ENCODE results near the gene BNIPL.

BNIPL gene

DNA sequence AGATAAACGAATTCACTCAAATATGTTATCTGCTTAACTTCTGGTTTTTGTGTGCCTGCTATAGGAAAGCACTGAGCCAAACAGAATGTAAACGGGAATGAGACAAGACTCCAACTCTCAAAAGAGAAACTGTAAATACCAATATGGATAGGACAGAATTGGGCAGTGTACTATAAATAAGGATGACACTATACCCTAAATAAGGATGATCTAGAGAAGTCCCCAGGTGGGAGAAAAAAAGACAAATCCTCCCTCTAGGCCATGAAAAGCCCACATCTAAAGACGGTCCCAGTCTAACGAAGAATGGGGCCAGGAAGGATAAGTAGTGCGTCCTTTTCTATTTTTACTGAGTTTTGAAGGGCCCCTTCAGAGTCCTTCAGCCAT, 32.7 kb downstream of the BNIPL start:
- Histone ChIP-seq H3K27ac (replicated peaks) (no peak overlapping the region), H3K27me3 (ENCODE audit: insufficient read depth, poor library complexity, severe bottlenecking) (no peaks in the 10 kb centered on the region), H3K4me3 (replicated peaks; ENCODE audit: insufficient read depth, low read length) (no peak overlapping the region)
- no peak for DNase-seq (ENCODE audit: low read depth in 1 of 2, low spot score in 1 of 2)
- TF ChIP-seq, protein P1, sequence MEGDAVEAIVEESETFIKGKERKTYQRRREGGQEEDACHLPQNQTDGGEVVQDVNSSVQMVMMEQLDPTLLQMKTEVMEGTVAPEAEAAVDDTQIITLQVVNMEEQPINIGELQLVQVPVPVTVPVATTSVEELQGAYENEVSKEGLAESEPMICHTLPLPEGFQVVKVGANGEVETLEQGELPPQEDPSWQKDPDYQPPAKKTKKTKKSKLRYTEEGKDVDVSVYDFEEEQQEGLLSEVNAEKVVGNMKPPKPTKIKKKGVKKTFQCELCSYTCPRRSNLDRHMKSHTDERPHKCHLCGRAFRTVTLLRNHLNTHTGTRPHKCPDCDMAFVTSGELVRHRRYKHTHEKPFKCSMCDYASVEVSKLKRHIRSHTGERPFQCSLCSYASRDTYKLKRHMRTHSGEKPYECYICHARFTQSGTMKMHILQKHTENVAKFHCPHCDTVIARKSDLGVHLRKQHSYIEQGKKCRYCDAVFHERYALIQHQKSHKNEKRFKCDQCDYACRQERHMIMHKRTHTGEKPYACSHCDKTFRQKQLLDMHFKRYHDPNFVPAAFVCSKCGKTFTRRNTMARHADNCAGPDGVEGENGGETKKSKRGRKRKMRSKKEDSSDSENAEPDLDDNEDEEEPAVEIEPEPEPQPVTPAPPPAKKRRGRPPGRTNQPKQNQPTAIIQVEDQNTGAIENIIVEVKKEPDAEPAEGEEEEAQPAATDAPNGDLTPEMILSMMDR (IDR thresholded peaks at IDR 0.05; ENCODE audit: insufficient read depth, low read length), result no peak
- no peak for TF ChIP-seq POLR2AphosphoS5 (IDR thresholded peaks at IDR 0.05; ENCODE audit: low read depth)
- TF ChIP-seq, protein P2, sequence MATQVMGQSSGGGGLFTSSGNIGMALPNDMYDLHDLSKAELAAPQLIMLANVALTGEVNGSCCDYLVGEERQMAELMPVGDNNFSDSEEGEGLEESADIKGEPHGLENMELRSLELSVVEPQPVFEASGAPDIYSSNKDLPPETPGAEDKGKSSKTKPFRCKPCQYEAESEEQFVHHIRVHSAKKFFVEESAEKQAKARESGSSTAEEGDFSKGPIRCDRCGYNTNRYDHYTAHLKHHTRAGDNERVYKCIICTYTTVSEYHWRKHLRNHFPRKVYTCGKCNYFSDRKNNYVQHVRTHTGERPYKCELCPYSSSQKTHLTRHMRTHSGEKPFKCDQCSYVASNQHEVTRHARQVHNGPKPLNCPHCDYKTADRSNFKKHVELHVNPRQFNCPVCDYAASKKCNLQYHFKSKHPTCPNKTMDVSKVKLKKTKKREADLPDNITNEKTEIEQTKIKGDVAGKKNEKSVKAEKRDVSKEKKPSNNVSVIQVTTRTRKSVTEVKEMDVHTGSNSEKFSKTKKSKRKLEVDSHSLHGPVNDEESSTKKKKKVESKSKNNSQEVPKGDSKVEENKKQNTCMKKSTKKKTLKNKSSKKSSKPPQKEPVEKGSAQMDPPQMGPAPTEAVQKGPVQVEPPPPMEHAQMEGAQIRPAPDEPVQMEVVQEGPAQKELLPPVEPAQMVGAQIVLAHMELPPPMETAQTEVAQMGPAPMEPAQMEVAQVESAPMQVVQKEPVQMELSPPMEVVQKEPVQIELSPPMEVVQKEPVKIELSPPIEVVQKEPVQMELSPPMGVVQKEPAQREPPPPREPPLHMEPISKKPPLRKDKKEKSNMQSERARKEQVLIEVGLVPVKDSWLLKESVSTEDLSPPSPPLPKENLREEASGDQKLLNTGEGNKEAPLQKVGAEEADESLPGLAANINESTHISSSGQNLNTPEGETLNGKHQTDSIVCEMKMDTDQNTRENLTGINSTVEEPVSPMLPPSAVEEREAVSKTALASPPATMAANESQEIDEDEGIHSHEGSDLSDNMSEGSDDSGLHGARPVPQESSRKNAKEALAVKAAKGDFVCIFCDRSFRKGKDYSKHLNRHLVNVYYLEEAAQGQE (IDR thresholded peaks at IDR 0.05; ENCODE audit: insufficient replicate concordance, low read depth), result no peak
- TF ChIP-seq GABPA (IDR thresholded peaks at IDR 0.05; ENCODE audit: low read depth), result no peak
- TF ChIP-seq SPI1 (IDR thresholded peaks at IDR 0.05; ENCODE audit: borderline replicate concordance, low read depth), result no peak

DNA sequence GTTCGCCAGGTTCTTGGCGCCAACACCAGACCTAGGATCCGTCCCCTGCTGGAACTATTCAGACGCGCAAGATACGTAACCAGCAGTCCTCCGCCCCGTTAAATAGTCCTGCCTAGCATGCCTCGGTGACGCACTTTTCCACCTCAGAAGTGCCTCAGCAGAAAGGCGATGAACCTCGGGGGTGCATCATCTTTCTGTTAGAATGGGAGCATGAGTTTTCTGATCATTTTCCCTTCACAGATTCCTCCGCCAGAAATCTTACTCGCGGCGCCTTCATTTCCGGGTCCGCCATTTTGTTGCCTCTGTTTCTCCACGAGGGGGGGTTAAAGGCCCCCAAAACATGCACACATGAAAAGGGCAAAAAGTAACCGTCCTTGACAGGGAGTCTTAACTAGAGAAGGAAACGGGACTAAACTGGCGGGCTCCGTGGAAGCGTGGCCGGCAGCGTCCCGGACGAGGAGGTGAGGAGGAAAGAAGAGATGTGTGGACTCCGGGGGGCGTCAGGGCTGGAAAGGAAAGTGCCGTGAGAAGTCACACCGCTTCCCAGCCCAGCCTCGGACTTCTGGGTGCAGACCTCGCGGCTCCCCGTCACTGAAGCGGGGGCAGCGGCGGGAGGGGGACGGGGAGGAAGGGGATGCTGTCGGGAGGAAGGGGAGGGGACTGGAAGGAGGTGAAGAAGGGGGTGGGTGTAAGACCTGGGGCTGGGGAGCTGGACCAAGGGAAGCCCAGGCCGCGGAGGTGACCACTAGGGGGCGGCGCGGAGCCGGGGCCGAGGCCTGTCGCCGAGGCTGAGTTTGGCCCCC, 34.3 kb downstream of the BNIPL start, which contains the start of gene GABPB2:
Gene GABPB2, plus strand, starts transcription at position 288 of the 803 bp plus-strand sequence. CDS start 17,429 bp downstream, outside the sequence.
- peak; percentile 91 to 93 for DNase-seq (ENCODE audit: low read depth in 1 of 2, low spot score in 1 of 2)
- Histone ChIP-seq H3K27me3 (ENCODE audit: insufficient read depth, poor library complexity, severe bottlenecking) (no peaks in the 10 kb centered on the region), H3K4me3 (replicated peaks; ENCODE audit: insufficient read depth, low read length) (peak within 1 kb of the TSS; percentile 71), H3K27ac (replicated peaks) (peak within 1 kb of the TSS; percentile 98)
- TF ChIP-seq, protein P2 (IDR thresholded peaks at IDR 0.05; ENCODE audit: insufficient replicate concordance, low read depth), result peak; percentile 3
- TF ChIP-seq SPI1 (IDR thresholded peaks at IDR 0.05; ENCODE audit: borderline replicate concordance, low read depth), result no peak
- TF ChIP-seq, protein P1 (IDR thresholded peaks at IDR 0.05; ENCODE audit: insufficient read depth, low read length), result peak; percentile 87
- no peak; the same call in none of the 2 replicates for TF ChIP-seq POLR2AphosphoS5 (IDR thresholded peaks at IDR 0.05; ENCODE audit: low read depth)
- TF ChIP-seq GABPA (IDR thresholded peaks at IDR 0.05; ENCODE audit: low read depth), result peak; percentile 56; the same call in 1 of the 2 replicates

DNA sequence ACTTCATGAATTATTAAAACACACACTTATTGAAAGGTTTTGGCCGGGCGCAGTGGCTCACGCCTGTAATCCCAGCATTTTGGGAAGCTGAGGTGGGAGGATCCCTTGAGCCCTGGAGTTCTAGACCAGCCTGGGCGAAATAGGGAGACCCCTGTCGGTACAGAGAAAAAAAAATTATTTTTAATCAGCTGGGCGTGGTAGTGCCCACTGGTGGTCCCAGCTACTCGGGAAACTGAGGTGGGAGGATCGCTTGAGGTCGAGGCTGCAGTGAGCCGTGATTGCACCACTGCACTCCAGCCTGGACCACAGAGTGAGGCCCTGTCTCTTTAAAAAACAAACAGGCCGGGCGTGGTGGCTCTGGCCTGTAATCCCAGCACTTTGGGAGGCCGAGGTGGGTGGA, 35.8 kb downstream of the BNIPL start:
- H3K27me3 ChIP-seq (ENCODE audit: insufficient read depth, poor library complexity, severe bottlenecking), result no peaks in the 10 kb centered on the region
- no peak overlapping the region for H3K4me3 ChIP-seq (replicated peaks; ENCODE audit: insufficient read depth, low read length)
- no peak for DNase-seq (ENCODE audit: low read depth in 1 of 2, low spot score in 1 of 2)
- no peak overlapping the region for H3K27ac ChIP-seq (replicated peaks)
- TF ChIP-seq, protein P2 (IDR thresholded peaks at IDR 0.05; ENCODE audit: insufficient replicate concordance, low read depth), result no peak
- TF ChIP-seq SPI1 (IDR thresholded peaks at IDR 0.05; ENCODE audit: borderline replicate concordance, low read depth), result no peak
- TF ChIP-seq POLR2AphosphoS5 (IDR thresholded peaks at IDR 0.05; ENCODE audit: low read depth), result no peak
- TF ChIP-seq, protein P1 (IDR thresholded peaks at IDR 0.05; ENCODE audit: insufficient read depth, low read length), result no peak
- TF ChIP-seq GABPA (IDR thresholded peaks at IDR 0.05; ENCODE audit: low read depth), result no peak

Measured in HL-60 (cell line).